DMS79 (cell line): Measurements from ENCODE around the gene ANAPC4.
"Not testable (repeated sequence)": the region's sequence is repeated elsewhere in the genome, so short reads cannot be mapped to it uniquely, and the experiment has no call there.

Experiments
- DNase-seq: peaks from one replicate; lab custom pipeline; 2025; lab: John Stamatoyannopoulos, UW

The ANAPC4 gene, protein sequence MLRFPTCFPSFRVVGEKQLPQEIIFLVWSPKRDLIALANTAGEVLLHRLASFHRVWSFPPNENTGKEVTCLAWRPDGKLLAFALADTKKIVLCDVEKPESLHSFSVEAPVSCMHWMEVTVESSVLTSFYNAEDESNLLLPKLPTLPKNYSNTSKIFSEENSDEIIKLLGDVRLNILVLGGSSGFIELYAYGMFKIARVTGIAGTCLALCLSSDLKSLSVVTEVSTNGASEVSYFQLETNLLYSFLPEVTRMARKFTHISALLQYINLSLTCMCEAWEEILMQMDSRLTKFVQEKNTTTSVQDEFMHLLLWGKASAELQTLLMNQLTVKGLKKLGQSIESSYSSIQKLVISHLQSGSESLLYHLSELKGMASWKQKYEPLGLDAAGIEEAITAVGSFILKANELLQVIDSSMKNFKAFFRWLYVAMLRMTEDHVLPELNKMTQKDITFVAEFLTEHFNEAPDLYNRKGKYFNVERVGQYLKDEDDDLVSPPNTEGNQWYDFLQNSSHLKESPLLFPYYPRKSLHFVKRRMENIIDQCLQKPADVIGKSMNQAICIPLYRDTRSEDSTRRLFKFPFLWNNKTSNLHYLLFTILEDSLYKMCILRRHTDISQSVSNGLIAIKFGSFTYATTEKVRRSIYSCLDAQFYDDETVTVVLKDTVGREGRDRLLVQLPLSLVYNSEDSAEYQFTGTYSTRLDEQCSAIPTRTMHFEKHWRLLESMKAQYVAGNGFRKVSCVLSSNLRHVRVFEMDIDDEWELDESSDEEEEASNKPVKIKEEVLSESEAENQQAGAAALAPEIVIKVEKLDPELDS

DNA sequence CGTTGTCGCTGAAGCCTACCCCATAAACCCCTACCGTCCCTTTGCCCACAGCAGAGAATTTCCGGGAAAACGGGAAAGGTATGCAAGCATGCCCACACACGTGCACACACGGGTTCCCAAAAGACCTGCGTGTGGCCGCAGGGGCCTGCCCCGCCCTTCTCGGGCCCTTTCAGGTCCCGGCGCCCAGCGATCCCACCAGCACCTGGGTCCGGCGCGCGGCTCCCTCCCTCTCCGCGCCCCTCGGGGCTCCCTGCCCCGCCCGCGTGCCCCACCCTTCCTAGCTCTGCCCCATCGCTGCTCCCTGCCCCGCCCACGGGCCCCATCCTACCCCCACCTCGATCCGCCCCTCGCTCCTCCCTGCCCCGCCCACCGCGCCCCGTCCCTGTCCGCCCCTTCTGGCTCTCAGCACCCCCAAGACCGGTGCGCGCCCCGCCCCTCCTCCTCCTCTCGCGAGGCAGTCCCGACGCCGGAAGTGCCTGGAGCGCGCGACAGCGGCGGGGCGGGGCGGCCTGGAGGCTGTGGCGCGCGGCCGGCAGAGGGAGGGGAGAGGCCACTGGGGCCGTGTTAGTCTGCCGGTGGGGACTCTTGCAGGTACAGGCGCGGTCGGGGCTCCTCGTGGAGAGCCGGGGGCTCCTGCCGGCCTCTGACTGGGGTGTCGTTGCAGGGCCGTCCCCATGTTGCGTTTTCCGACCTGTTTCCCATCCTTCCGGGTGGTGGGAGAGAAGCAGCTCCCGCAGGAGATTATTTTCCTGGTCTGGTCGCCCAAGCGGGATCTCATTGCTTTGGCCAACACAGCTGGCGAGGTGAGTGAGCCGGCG, at the start of gene ANAPC4:
Gene ANAPC4, plus strand, starts transcription at position 510 of the 818 bp plus-strand sequence. Its CDS starts 165 bp downstream, at position 675.
- peak; percentile 39 for DNase-seq

- not testable (repeated sequence) for DNase-seq
Measured at GRCh38 chr4:25328463-25328862, 48.6 kb upstream of the ANAPC4 start.

DNA sequence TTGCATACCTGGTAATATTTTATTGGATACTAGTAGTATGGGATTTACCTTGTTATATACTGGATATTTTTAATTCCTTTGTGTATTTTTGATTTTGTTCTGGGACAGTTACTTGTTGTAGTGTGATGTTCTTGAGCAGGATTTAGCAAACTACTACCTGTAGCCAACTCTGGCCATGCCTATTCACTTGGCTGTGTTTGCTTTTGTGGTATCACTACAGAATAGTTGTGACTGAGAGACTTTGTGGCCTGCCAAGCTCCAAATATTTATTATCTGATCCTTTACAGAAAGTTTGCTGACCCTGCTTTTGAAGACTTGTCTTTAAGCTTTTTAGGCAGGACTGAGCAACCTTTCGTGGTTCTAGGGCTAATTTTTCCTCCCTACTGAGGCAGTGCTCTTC, 46.7 kb upstream of the ANAPC4 start:
- no peak for DNase-seq

- no peak for DNase-seq
Measured at GRCh38 chr4:25330905-25331808, 45.9 kb upstream of the ANAPC4 start.

- no peak for DNase-seq
Measured at GRCh38 chr4:25343671-25344070, 33.4 kb upstream of the ANAPC4 start.

DNA sequence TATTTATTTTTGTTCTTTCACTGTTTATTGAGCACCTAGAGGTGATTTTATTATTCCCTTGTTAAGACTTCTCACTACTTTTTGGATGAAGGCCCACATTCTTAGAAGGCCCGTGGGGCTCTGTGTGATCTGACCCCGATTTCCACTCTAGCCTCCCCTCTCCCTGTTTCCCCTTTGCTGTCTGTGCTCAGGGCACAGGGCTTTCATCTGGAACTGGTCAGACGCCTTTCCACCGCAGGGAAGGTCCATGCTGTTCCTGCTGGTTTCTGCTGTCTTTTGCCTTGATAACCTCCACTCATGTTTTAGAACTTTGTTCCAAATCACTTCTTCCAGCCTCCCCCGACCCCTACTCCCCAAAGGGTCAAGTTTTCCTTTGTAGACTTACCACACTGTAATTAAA, 31.3 kb upstream of the ANAPC4 start:
- no peak for DNase-seq

DNA sequence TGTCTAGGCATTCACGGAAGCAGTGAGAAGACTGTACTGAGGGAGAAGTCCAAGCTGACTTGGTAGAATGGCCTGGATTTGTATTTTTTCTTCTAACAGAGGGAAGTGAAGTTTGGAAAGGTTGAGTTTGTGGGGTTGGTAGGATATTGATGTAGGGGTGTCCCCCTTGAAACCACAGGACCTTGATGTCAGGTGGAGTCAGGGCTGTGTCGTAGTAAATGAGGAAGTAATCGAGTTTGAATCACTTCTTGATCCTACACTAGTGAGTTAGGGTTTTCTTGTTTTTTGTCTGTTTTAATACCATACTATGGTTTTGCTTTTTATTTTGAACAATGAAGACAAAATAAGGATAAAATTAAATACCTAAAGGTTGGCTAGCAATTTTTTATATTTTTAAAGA, 30.1 kb upstream of the ANAPC4 start:
- DNase-seq, result no peak

DNA sequence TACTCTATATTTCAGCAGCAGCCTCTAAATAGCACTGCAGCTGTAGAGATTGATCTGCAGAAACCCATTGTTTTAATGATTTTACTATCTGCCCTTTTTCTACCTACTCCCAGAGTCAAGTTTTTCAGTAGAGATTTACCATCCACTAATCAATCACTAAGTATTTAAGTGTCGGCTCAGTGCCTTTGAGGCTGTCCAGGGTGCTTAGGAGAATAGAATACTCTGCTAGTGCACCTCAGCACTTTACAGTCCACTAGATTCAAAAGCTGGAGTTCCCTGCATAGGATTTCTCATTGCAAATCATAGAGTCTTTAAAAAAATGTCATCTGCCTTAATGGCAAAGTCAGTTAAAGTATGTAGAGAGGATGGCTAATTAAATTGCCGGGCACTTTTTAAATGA, 29.6 kb upstream of the ANAPC4 start:
- DNase-seq, result no peak

GRCh38 chr4:25347971-25348370, 29.1 kb upstream of the ANAPC4 start:
- DNase-seq, result no peak

GRCh38 chr4:25350561-25350960, 26.5 kb upstream of the ANAPC4 start:
- DNase-seq, result no peak

- no peak for DNase-seq
Measured at GRCh38 chr4:25351777-25352416, 25.2 kb upstream of the ANAPC4 start.

- no peak for DNase-seq
Measured at GRCh38 chr4:25356068-25356467, 21.0 kb upstream of the ANAPC4 start.

DNA sequence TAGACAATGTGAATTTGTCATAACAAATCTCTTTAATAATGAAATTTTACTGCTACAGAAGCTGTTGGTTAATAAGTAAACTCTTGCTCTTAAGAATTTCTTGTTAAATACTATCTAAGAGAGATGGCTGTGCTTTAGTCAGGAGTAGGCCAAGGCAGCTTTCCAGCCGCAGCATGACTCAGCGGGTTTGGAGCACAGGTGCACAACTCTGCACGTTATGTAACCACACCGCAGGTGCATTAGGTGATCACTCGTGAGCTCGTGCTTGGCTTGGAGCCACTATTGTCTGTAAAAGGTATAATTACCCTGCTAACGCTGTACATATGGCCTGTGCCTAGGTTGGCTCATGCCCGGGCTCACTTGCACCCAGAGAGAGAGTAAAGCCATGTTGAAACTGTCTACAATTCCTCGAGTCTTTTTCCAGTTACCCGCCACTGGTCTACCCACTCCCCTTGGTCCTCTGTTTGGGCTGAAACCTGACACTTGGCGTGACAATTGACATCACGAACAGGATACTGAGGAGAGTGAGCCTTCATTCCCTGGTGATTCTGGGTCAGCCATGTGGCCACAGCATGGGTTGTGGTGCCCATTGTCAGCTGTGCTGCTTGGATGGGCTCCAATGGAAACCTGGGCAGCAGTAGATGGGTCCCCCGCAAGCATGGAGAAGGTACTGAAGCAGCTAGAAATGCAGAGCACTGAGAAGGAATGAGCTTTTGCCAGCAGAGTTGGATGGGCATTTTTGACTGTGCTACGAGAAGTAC, 18.4 kb upstream of the ANAPC4 start:
- DNase-seq, result no peak

GRCh38 chr4:25361253-25361652, 15.8 kb upstream of the ANAPC4 start:
- DNase-seq, result no peak

DNA sequence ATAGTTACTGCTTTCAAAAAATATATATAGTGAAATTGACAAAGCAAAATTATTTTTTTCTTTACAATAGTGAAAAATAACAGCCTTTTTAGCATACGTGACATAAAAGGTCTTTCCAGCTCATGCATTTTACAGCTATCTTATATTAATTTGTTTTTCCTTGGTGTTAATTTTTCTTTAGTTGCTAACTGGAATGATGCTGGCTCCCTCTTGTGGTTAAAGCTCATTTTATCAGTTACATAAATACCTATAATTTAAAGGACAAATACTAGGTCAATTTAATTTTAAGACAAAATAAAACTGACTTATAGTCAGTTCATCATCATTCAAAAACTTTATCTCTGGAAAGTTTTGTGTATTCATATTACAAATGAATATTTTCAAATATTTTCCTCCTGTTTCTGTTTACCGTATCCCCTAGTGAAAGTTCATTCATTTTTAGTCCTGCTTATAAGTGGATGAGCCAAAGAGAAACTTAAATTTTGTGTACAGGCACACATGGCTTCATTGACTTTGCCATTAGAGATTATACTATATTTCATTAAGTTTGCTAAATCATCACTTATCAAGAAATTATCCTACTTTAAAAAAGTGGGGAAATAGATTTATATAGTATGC, 9.9 kb upstream of the ANAPC4 start:
- DNase-seq, result no peak

DNA sequence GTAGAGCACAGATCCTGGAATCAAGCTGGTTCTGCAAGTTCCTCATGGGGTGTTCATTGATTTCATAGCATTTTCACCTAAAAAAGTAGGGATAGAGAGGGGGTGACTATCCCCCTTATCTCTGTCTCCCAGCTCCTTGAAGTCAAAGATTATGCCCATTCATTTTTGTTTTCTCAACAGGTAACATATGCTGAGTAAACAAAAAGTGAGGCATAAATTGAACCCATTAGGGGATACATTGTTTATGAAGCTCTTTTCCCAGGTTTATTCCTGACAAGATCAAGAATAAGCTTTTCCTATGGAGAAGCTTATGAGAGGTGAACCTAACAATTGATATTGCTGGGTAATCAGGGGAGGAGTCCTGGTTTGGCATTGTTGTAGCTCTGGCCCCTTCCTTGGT, 9.2 kb upstream of the ANAPC4 start:
- DNase-seq, result no peak

DNA sequence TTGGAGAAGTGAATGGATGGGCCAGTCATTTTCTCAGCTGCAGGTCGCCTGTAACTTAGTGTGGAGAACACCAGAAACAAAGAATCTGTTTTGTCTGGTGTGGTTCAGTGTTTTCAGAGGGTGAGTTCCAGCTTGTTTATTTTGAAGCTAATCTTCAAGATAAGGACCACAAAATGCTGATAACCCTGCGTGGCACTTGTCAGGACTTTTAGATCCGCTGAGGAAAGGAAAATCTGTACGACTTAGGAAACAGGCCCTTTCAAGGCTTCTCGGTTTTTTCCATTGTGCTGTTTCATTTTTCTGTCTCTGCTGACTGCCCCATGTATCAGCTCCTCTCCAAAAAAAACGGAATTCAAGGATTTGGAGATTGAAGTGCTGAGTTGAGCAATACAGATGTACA, 8.7 kb upstream of the ANAPC4 start:
- no peak for DNase-seq

- DNase-seq, result no peak
Measured at GRCh38 chr4:25370242-25370641, 6.8 kb upstream of the ANAPC4 start.

- not testable (repeated sequence) for DNase-seq
Measured at GRCh38 chr4:25372549-25372948, 4.5 kb upstream of the ANAPC4 start.
